ENCODE data around the gene AATK. TPM values are rescaled to one million over a fixed set of nuclear protein-coding genes. Genes with fewer than 3 reads are reported as not detected.

Gene AATK
- total and polyA plus RNA-seq, 2 of the 4 experiments (the other 2 are of a cell fraction) = under 0.01 to 0.21 TPM

DNA sequence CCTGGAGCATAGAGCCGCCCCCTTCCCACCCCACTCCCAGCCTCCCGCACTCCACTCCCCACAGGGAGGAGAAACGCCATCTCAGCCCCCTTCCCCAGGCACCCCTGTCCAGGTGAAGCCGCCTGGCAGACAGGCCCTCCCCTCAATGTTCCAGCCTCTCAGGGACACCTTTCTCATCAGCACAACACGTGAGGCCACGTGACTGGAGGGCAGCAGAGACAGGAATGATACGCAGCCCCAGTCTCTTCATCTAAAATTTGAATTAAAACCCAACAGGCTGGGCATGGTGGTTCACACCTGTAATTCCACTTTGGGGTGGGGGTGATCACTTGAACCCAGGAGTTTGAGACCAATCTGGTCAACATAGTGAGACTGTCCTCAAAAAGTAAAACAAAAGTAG, 20.2 kb upstream of the AATK start:
- Histone ChIP-seq H3K14ac (replicated peaks; ENCODE audit: low read depth, low read length) (no peak overlapping the region), H3K4me2 (ENCODE audit: low read depth, low read length) (no peak overlapping the region), H2AFZ (replicated peaks; ENCODE audit: low read length, poor library complexity) (no peak overlapping the region), H3K27ac (ENCODE audit: insufficient read depth, low read length) (no peak overlapping the region), H3K9me3 (ENCODE audit: control insufficient read depth, insufficient read depth, low read length) (no peaks in the 10 kb centered on the region), H2AK9ac (replicated peaks; ENCODE audit: low read depth, low read length, poor library complexity) (no peak overlapping the region), H3K27me3 (ENCODE audit: control insufficient read depth, insufficient read depth, low read length) (peaks cover 6% of the 10 kb centered on the region; the same call in 1 of the 2 replicates), H3K9ac (ENCODE audit: low read depth, low read length) (no peak overlapping the region), H2AK5ac (ENCODE audit: low read depth, low read length) (no peak overlapping the region), H4K91ac (ENCODE audit: insufficient read depth, low read depth, low read length) (no peak overlapping the region), H2BK20ac (ENCODE audit: low read depth, low read length) (no peak overlapping the region), H3K23ac (ENCODE audit: low read depth, low read length) (no peak overlapping the region), H3K4me1 (ENCODE audit: control insufficient read depth, insufficient read depth, low read length) (no peaks in the 10 kb centered on the region), H3K79me1 (ENCODE audit: low read depth in 1 of 2, low read length in 2 of 2) (no peaks in the 10 kb centered on the region), H4K5ac (ENCODE audit: low read depth, low read length) (no peak overlapping the region), H2BK120ac (ENCODE audit: low read depth, low read length) (no peak overlapping the region), H3K9me1 (ENCODE audit: insufficient read depth, low read length) (no peaks in the 10 kb centered on the region), H2BK15ac (ENCODE audit: low read depth, low read length) (no peak overlapping the region), H3K18ac (ENCODE audit: low read depth, low read length) (no peak overlapping the region), H3K4ac (ENCODE audit: low read depth, low read length) (no peak overlapping the region), H3K36me3 (ENCODE audit: control insufficient read depth, insufficient read depth, low read length) (peaks cover 6% of the 10 kb centered on the region; the same call in 1 of the 2 replicates), H2BK5ac (ENCODE audit: low read depth, low read length, poor library complexity, severe bottlenecking) (no peak overlapping the region), H4K20me1 (ENCODE audit: insufficient read depth, low read length) (no peaks in the 10 kb centered on the region), H3K56ac (ENCODE audit: extremely low read depth, insufficient read depth, low read length) (no peak overlapping the region), H4K8ac (ENCODE audit: low read depth in 2 of 2, low read length in 2 of 2) (no peak overlapping the region), H3K4me3 (ENCODE audit: insufficient read depth, low read depth, low read length) (no peak overlapping the region)
- ChIA-PET POLR2A (ENCODE audit: unreplicated experiment) (no interaction called here), CTCF (no interaction called here)
- TF ChIP-seq MAZ (IDR thresholded peaks at IDR 0.05; ENCODE audit: borderline replicate concordance, low read depth, low read length) = no peak
- no TSS peak for BruUV-seq (replicated peaks)
- WGBS, 2 experiments (ENCODE audit: extremely low coverage in 2 of 2, insufficient read length in 1 of 2) = 100% methylated on average over 1 of the region's 7 CpGs; no CpG with 5 or more reads in 1 of the 2 experiments
- dilution Hi-C loops (cut with HindIII; ENCODE audit: low sequenced_read_pairs, unreplicated experiment) = no loop called here
- no peak for ATAC-seq (ENCODE audit: low read depth)
- in situ Hi-C loops (cut with MboI; ENCODE audit: low sequenced_read_pairs) = no loop called here
- DNase-seq = no peak
- intact Hi-C loops (cut with micrococcal nuclease) = no loop called here

Data from IMR-90 (cell line).